OCI-LY7 (cell line): ENCODE results near the gene SPAG16. TPM values are rescaled to one million over a fixed set of nuclear protein-coding genes. Genes with fewer than 3 reads are reported as not detected.

ENCODE experiments used
- BruUV-seq: library from RNA; stranded (reverse); fragments of 400-500 nt; replicated peaks from 2 replicates; lab custom pipeline; 2021; lab: Mats Ljungman, UMichigan
- CTCF ChIA-PET: fragments of 300-600 bp; sonication (Branson Sonifier 250); formaldehyde crosslinking; loops from one replicate; lab custom pipeline; 2022; ENCODE audit warnings: antibody characterized with exemption; ENCODE audit not compliant: unreplicated experiment; lab: Charles Lee
- POLR2A ChIA-PET: fragments of 300-600 bp; sonication (Branson Sonifier 250); formaldehyde crosslinking; loops from one replicate; lab custom pipeline; 2022; ENCODE audit warnings: antibody characterized with exemption; lab: Charles Lee
- DNase-seq: peaks from one replicate; pipeline ENCODE4 v3.0.0-alpha.2; 2015; ENCODE audit warnings: low spot score
- H2AFZ ChIP-seq: fragments of 200-600 bp; sonication (generic), shearing (Covaris generic); 2 replicates; pipeline ENCODE4 v1.6.1; 2014; ENCODE audit warnings: mild to moderate bottlenecking, antibody characterized with exemption, low read length, moderate library complexity
- H3K27ac ChIP-seq: fragments of 200-600 bp; sonication (generic); 2 replicates; pipeline ENCODE4 v1.5.1; 2014; ENCODE audit warnings: mixed run types, low read depth, mild to moderate bottlenecking, moderate library complexity, low read length, inconsistent platforms; ENCODE audit not compliant: poor library complexity, severe bottlenecking
- H3K36me3 ChIP-seq: fragments of 200-600 bp; sonication (generic); 2 replicates; pipeline ENCODE4 v1.6.1; 2014; ENCODE audit warnings: mild to moderate bottlenecking, antibody characterized with exemption, low read length, moderate library complexity, mixed read lengths; ENCODE audit not compliant: insufficient read depth
- H3K4me1 ChIP-seq: fragments of 200-600 bp; sonication (generic); 2 replicates; pipeline ENCODE4 v1.5.1; 2014; ENCODE audit warnings: mild to moderate bottlenecking, low read length; ENCODE audit not compliant: insufficient read depth, poor library complexity, severe bottlenecking
- H3K4me2 ChIP-seq: fragments of 200-600 bp; sonication (generic); 2 replicates; pipeline ENCODE4 v1.6.1; 2014; ENCODE audit warnings: mild to moderate bottlenecking, low read length
- H3K4me3 ChIP-seq: fragments of 200-600 bp; sonication (generic); 2 replicates; pipeline ENCODE4 v1.5.1; 2014; ENCODE audit warnings: mild to moderate bottlenecking, low read depth, low read length; ENCODE audit not compliant: poor library complexity, severe bottlenecking
- H3K79me2 ChIP-seq: fragments of 200-600 bp; sonication (generic); 2 replicates; pipeline ENCODE4 v1.6.1; 2016; ENCODE audit warnings: low read depth, mild to moderate bottlenecking, low read length, moderate library complexity, mixed read lengths; ENCODE audit not compliant: insufficient read depth
- H3K9me2 ChIP-seq: fragments of 200-600 bp; sonication (generic); 2 replicates; pipeline ENCODE4 v1.6.1; 2016; ENCODE audit warnings: mild to moderate bottlenecking, low read length, mixed read lengths; ENCODE audit not compliant: insufficient read depth
- H3K9me3 ChIP-seq: fragments of 200-600 bp; sonication (generic); 2 replicates; pipeline ENCODE4 v1.6.1; 2014; ENCODE audit warnings: mild to moderate bottlenecking, mixed run types, low read length, mixed read lengths
- H4K20me1 ChIP-seq: fragments of 200-600 bp; sonication (generic); 2 replicates; pipeline ENCODE4 v1.6.1; 2014; ENCODE audit warnings: mild to moderate bottlenecking, antibody characterized with exemption, low read length, moderate library complexity, mixed read lengths; ENCODE audit not compliant: insufficient read depth
- CTCF ChIP-seq: fragments of 200-600 bp; sonication (generic); conservative IDR thresholded peaks from 2 replicates; pipeline ENCODE4 v1.5.1; 2014; ENCODE audit warnings: mild to moderate bottlenecking, antibody characterized with exemption, low read length, moderate library complexity, mixed read lengths
- EZH2phosphoT487 ChIP-seq: fragments of 200-600 bp; sonication (generic); IDR thresholded peaks from 2 replicates; pipeline ENCODE4 v1.6.1; 2018; ENCODE audit warnings: low read depth, borderline replicate concordance, mild to moderate bottlenecking, mixed run types, antibody characterized with exemption, low read length, moderate library complexity, mixed read lengths
- intact Hi-C: fragments of 100-400 bp; cut with micrococcal nuclease; formaldehyde crosslinking; loops from one replicate; pipeline ENCODE4 v1.10.0; 2022; ENCODE audit not compliant: unreplicated experiment
- total RNA-seq, 2 experiments: library from RNA; depleted of rRNA in 1 of 2; stranded (reverse); fragments of >200 nt in 1 of 2; shearing (Covaris generic) in 1 of 2; gene quantifications; 2 replicates each; pipeline ENCODE4 v1.2.3, GENCODE V29; 2014 to 2022

SPAG16 gene
- total RNA-seq, 2 experiments from 2014 or later = 22.1 to 24.2 TPM

GRCh38 chr2:213246497-213247281, 37.6 kb upstream of the SPAG16 start:
- no peaks in the 10 kb centered on the region for H3K9me2 ChIP-seq
- H3K4me3 ChIP-seq = no peak overlapping the region
- H3K27ac ChIP-seq = peak overlapping the region; percentile 21
- ChIA-PET CTCF (no interaction called here), POLR2A (interaction anchor here (0.8 to 6.0 kb wide), 4 partner anchors 12 to 37 kb away, joined by 3 to 38 read pairs (median 4); no protein-coding TSS in a partner anchor)
- peaks cover 38% of the 10 kb centered on the region for H3K4me1 ChIP-seq
- DNase-seq = peak; percentile 79
- no peaks in the 10 kb centered on the region for H4K20me1 ChIP-seq
- H3K9me3 ChIP-seq = peaks cover 5% of the 10 kb centered on the region; the same call in 1 of the 2 replicates
- no TSS peak for BruUV-seq
- no peak overlapping the region for H3K4me2 ChIP-seq
- no peaks in the 10 kb centered on the region for H3K79me2 ChIP-seq
- TF ChIP-seq EZH2phosphoT487 (no peak), CTCF (peak; percentile 97)
- H3K36me3 ChIP-seq = no peaks in the 10 kb centered on the region; the same call in 1 of the 2 replicates
- intact Hi-C loops = loop anchor here (2.0 to 5.0 kb wide), 3 partner anchors 36 to 560 kb away; partner anchors contain the start of gene SPAG16
- H2AFZ ChIP-seq = 0 out of 2 replicates have a peak overlapping the region, but pooled peaks have one; percentile 35

GRCh38 chr2:213247566-213247965, 36.7 kb upstream of the SPAG16 start:
- CTCF ChIA-PET = interaction anchor here (0.6 kb wide), 1 partner anchor 134 kb away, joined by 3 read pairs; no protein-coding TSS in a partner anchor
- TF ChIP-seq CTCF (no peak), EZH2phosphoT487 (no peak)
- H3K27ac ChIP-seq = no peak overlapping the region
- DNase-seq = no peak
- H3K79me2 ChIP-seq = no peaks in the 10 kb centered on the region
- H3K9me2 ChIP-seq = no peaks in the 10 kb centered on the region
- H3K4me3 ChIP-seq = no peak overlapping the region
- H3K4me1 ChIP-seq = peaks cover 32% of the 10 kb centered on the region
- H3K4me2 ChIP-seq = no peak overlapping the region
- no peak overlapping the region for H2AFZ ChIP-seq
- no TSS peak for BruUV-seq
- H3K36me3 ChIP-seq = no peaks in the 10 kb centered on the region; the same call in 1 of the 2 replicates
- H3K9me3 ChIP-seq = peaks cover 5% of the 10 kb centered on the region; the same call in 1 of the 2 replicates
- H4K20me1 ChIP-seq = no peaks in the 10 kb centered on the region
- POLR2A ChIA-PET = interaction anchor here (0.5 to 0.8 kb wide), 3 partner anchors 11 to 1660 kb away, joined by 3 to 4 read pairs (median 3); no protein-coding TSS in a partner anchor
- intact Hi-C loops = loop anchor here (2.0 to 5.0 kb wide), 3 partner anchors 35 to 561 kb away; partner anchors contain the start of gene SPAG16
